Activated B cell treated with CpG ODN at 0.5 μM for 24 hours (primary cell): ENCODE results near the gene CNDP1. TPM values are rescaled to one million over a fixed set of nuclear protein-coding genes. Genes with fewer than 3 reads are reported as not detected.

Experiments
- total RNA-seq: library from RNA; stranded (reverse); gene quantifications from 2 replicates; pipeline ENCODE4 v1.2.3, GENCODE V29; 2022

The CNDP1 gene
- total RNA-seq, 1 donor from 2014 or later, result 0.33 TPM

Other genes starting within 250 kb of the CNDP1 start
- gene CYB5A, start 242.5 kb upstream of the CNDP1 start, total RNA-seq, result 46.2 and 47.2 TPM in 2 replicates
- not detected in 2 replicates for gene C18orf63, start 218.7 kb upstream of the CNDP1 start, total RNA-seq
- not detected in 2 replicates for gene DIPK1C, start 77.2 kb upstream of the CNDP1 start, total RNA-seq
- gene CNDP2, start 38.1 kb upstream of the CNDP1 start, total RNA-seq, result 193 and 208 TPM in 2 replicates
- gene ZNF407, start 63.4 kb downstream of the CNDP1 start, total RNA-seq, result 24.0 and 26.7 TPM in 2 replicates